ENCODE data around the gene RAB22A.

The RAB22A gene

GRCh38 chr20:58268936-58269619 lies 40.4 kb upstream of the RAB22A start:
- in situ Hi-C loops (cut with MboI; ENCODE audit: low sequenced_read_pairs, unreplicated experiment): no loop called here
- TF ChIP-seq, protein P1, sequence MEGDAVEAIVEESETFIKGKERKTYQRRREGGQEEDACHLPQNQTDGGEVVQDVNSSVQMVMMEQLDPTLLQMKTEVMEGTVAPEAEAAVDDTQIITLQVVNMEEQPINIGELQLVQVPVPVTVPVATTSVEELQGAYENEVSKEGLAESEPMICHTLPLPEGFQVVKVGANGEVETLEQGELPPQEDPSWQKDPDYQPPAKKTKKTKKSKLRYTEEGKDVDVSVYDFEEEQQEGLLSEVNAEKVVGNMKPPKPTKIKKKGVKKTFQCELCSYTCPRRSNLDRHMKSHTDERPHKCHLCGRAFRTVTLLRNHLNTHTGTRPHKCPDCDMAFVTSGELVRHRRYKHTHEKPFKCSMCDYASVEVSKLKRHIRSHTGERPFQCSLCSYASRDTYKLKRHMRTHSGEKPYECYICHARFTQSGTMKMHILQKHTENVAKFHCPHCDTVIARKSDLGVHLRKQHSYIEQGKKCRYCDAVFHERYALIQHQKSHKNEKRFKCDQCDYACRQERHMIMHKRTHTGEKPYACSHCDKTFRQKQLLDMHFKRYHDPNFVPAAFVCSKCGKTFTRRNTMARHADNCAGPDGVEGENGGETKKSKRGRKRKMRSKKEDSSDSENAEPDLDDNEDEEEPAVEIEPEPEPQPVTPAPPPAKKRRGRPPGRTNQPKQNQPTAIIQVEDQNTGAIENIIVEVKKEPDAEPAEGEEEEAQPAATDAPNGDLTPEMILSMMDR (IDR thresholded peaks at IDR 0.05; ENCODE audit: borderline replicate concordance, control extremely low read depth, extremely low read depth, insufficient read depth, missing control alignments): no peak
- DNase-seq (ENCODE audit: low spot score): no peak

DNA sequence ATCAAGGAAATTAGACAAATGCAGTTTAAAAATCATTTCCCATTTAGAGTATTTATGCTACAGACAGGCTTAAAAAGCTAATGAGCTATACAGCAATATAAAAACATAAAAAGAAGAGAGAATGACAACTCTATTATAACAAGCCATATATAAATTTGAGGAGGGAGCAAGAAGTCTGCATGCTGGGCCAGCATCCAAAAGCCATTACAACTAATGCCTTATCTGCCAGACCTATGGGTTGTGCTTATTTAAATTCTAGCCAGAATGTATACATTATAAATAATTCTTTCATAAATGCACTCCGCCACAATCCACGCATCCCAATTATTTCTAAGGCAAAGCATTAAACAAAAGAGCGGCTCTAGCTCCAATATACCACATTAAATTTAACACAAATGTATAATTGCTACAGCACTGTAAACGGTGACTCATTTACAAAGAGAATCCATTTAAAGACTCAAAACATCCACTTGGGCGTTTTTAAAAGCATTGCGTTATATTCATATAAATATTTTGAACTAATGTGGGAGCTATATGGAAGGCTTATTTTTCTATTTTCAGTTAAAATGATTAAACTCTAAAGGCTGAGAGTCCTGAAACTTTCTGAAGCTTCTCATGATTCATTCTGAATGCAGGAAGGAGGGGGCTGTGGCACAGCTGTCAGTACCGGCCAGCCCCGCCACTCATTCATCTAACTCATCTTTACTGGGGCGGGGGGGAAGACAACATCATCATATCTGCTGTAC lies 37.7 kb upstream of the RAB22A start:
- DNase-seq (ENCODE audit: low spot score): peak; percentile 21
- in situ Hi-C loops (cut with MboI; ENCODE audit: low sequenced_read_pairs, unreplicated experiment): no loop called here
- TF ChIP-seq, protein P1 (IDR thresholded peaks at IDR 0.05; ENCODE audit: borderline replicate concordance, control extremely low read depth, extremely low read depth, insufficient read depth, missing control alignments): no peak

DNA sequence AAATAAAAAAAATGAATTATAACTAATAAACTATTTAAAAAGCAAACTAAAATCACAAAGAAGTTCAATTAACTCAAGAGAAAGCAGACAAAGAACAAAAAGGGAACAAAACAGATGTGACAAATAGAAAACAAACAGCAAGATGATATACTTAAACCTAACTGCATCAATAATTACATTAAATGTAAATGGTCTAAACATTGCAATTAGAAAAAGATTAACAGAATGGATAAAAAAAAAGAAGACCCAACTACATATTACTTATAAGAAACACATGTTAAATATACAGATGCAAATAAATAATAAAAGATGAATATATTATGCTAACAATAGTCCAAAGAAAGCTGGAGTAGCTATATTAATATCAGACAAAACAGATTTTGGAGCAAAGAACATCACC lies 35.1 kb upstream of the RAB22A start:
- TF ChIP-seq, protein P1 (IDR thresholded peaks at IDR 0.05; ENCODE audit: borderline replicate concordance, control extremely low read depth, extremely low read depth, insufficient read depth, missing control alignments): no peak
- in situ Hi-C loops (cut with MboI; ENCODE audit: low sequenced_read_pairs, unreplicated experiment): no loop called here
- DNase-seq (ENCODE audit: low spot score): no peak

GRCh38 chr20:58277107-58277506 lies 32.4 kb upstream of the RAB22A start:
- no peak for DNase-seq (ENCODE audit: low spot score)
- in situ Hi-C loops (cut with MboI; ENCODE audit: low sequenced_read_pairs, unreplicated experiment): no loop called here

DNA sequence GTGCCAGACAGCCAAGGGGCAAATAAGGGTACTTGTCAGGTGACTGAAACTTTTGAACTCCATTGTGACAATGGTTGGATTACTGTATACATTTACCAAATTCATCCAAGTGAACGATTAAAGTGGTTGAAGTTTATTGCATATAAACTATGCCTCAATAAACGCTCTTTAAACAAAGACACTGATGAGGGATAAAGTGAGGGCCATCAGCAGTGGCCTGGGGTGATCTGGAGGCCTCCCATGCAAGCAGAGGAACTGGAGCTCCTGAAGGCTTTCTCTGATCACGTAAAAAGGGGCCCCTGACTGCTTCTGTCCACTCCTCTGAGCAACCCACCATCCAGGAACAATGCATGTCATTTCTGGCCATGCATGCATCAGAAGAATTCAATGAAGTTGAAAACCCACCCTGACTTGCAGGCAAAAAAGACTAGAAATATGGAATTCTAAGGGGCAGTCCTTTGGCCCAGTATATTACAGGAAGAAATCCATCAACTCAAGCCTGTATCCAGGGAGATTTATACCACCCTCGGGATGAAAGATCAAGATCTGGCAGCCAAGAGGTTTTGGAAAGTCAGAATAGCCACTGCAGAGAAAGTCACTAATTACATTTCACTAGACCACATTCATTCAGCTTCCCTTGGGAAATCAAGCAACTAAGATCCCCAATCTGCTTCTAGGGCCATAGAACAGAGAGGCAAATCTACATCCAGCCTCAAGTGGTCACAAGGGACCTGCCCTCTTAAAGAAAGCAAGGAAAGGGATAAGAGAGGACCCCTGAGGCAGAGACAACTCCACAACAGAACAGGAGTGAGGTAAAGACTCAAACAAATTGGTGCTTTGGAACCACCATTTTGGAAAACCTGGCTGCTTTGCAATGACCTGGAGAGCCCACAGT lies 31.7 kb upstream of the RAB22A start:
- in situ Hi-C loops (cut with MboI; ENCODE audit: low sequenced_read_pairs, unreplicated experiment): no loop called here
- TF ChIP-seq, protein P1 (IDR thresholded peaks at IDR 0.05; ENCODE audit: borderline replicate concordance, control extremely low read depth, extremely low read depth, insufficient read depth, missing control alignments): no peak
- no peak for DNase-seq (ENCODE audit: low spot score)

More at GRCh38 chr20:58277107-58277506, 32.4 kb upstream of the RAB22A start:
- TF ChIP-seq, protein P1 (IDR thresholded peaks at IDR 0.05; ENCODE audit: borderline replicate concordance, control extremely low read depth, extremely low read depth, insufficient read depth, missing control alignments): no peak

DNA sequence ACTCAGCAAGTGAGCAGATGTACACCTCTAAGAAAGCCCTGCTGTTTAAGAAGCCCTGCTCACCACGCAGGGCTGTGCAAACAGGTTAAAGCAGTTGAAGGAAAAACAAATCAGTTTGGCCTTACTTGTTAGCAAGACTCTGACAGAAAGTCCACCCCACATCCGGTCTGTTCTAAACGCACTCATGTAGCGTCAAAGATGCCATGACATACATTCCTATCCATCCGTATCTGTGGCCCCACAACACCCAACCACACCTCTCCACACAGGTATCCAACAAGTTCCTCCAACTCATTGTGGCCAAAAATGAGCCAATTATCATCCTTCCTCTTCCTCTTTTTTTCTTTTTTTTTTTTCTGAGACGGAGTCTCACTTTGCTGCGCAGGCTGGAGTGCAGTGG lies 22.8 kb upstream of the RAB22A start:
- in situ Hi-C loops (cut with MboI; ENCODE audit: low sequenced_read_pairs, unreplicated experiment): no loop called here
- DNase-seq (ENCODE audit: low spot score): peak; percentile 33
- TF ChIP-seq, protein P1 (IDR thresholded peaks at IDR 0.05; ENCODE audit: borderline replicate concordance, control extremely low read depth, extremely low read depth, insufficient read depth, missing control alignments): no peak

Data from GM13976 (cell line).